ENCODE measurements around the gene DNASE2B. TPM values are rescaled to one million over a fixed set of nuclear protein-coding genes. Genes with fewer than 3 reads are reported as not detected.

DNASE2B gene, protein sequence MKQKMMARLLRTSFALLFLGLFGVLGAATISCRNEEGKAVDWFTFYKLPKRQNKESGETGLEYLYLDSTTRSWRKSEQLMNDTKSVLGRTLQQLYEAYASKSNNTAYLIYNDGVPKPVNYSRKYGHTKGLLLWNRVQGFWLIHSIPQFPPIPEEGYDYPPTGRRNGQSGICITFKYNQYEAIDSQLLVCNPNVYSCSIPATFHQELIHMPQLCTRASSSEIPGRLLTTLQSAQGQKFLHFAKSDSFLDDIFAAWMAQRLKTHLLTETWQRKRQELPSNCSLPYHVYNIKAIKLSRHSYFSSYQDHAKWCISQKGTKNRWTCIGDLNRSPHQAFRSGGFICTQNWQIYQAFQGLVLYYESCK
- total RNA-seq: not detected in 3 replicates

- no peaks in the 10 kb centered on the region for H3K36me3 Mint-ChIP-seq
- H3K4me3 Mint-ChIP-seq: no peak within 1 kb of the TSS
- no peaks in the 10 kb centered on the region for H3K27me3 Mint-ChIP-seq (ENCODE audit: low read depth)
- TF ChIP-seq CTCF (IDR thresholded peaks at IDR 0.05; ENCODE audit: unreplicated experiment): no peak
- H3K9me3 Mint-ChIP-seq: no peaks in the 10 kb centered on the region
- H3K27ac Mint-ChIP-seq: no peak within 1 kb of the TSS
- no peak for DNase-seq (ENCODE audit: low spot score in 2 of 2, unreplicated experiment in 2 of 2)
- H3K4me1 Mint-ChIP-seq: no peaks in the 10 kb centered on the region
Measured at GRCh38 chr1:84398175-84399155, at the start of gene DNASE2B. TSS of gene DNASE2B (plus strand) at chr1:84398484. CDS start at chr1:84398565, 81 bp downstream.

- no peaks in the 10 kb centered on the region for H3K27me3 Mint-ChIP-seq (ENCODE audit: low read depth)
- H3K4me3 Mint-ChIP-seq: no peak overlapping the region
- H3K36me3 Mint-ChIP-seq: no peaks in the 10 kb centered on the region
- TF ChIP-seq CTCF (IDR thresholded peaks at IDR 0.05; ENCODE audit: unreplicated experiment): no peak
- no peak overlapping the region for H3K27ac Mint-ChIP-seq
- no peaks in the 10 kb centered on the region for H3K9me3 Mint-ChIP-seq
- DNase-seq (ENCODE audit: low spot score in 2 of 2, unreplicated experiment in 2 of 2): no peak
- peaks cover 28% of the 10 kb centered on the region for H3K4me1 Mint-ChIP-seq
Measured at GRCh38 chr1:84348759-84349158, 49.5 kb upstream of the DNASE2B start.

GRCh38 chr1:84350104-84350503, 48.2 kb upstream of the DNASE2B start:
- Mint-ChIP-seq H3K27me3 (ENCODE audit: low read depth) (no peaks in the 10 kb centered on the region), H3K9me3 (no peaks in the 10 kb centered on the region), H3K4me1 (peaks cover 33% of the 10 kb centered on the region), H3K27ac (no peak overlapping the region), H3K36me3 (no peaks in the 10 kb centered on the region), H3K4me3 (no peak overlapping the region)
- TF ChIP-seq CTCF (IDR thresholded peaks at IDR 0.05; ENCODE audit: unreplicated experiment): no peak
- DNase-seq (ENCODE audit: low spot score in 2 of 2, unreplicated experiment in 2 of 2): no peak

DNA sequence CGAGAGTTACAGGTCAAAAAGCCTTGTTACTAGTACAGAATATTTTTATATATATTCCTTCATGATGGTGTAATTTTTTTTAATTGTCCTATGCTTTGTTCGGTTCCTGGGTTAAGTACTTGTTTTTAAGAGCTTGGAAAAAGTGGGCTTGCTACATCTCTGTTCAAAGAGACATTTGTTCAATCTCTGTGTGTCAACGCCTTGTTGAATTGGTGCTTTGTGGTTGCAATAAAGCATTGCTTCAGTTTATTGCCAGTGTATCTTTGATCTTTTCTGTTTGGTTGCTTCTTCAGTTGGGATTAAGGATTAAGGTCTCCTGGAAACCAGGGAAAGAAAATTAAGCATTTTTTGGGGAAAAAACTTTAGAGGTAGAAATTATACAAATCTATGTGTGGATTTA, 47.7 kb upstream of the DNASE2B start:
- peaks cover 33% of the 10 kb centered on the region for H3K4me1 Mint-ChIP-seq
- H3K9me3 Mint-ChIP-seq: no peaks in the 10 kb centered on the region
- H3K4me3 Mint-ChIP-seq: no peak overlapping the region
- no peak overlapping the region for H3K27ac Mint-ChIP-seq
- no peak for TF ChIP-seq CTCF (IDR thresholded peaks at IDR 0.05; ENCODE audit: unreplicated experiment)
- DNase-seq (ENCODE audit: low spot score in 2 of 2, unreplicated experiment in 2 of 2): no peak
- no peaks in the 10 kb centered on the region for H3K36me3 Mint-ChIP-seq
- H3K27me3 Mint-ChIP-seq (ENCODE audit: low read depth): no peaks in the 10 kb centered on the region

DNA sequence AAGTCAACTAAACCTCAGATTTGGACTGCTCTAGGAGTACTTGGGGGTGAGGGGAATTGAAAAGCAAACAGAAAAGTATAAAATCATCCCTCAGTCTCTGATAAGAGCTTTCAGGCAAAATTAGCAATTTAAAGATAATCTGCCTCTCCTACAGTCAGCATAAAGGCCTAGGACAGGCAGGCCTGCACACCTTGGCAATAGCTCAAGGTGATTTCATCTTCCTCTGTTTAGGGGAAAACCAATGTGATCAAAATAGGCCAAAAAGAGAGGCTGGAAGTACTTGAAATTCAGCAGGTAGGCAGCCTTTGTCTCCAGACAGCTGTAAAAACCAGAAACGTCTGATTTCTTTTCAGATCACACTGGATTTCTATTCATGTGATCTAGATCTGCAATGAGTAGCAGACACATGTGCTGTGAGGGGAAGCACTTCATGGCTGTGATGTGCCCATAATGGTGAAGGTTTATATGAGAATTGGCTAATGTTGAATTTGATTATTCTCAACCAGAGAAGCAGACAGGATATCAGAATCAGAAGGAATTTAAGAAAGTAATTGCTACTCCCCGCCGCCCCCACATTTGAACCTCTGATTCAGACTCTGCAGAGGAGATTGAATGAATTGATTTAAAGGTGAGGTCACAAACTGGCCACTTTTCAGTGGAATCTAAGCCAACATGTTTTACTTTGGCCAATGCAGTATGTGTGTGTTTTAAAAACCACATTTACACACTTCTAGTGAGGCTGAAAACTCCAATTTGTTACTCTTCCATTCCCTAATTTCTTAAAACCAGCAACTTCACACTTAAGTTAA, 45.8 kb upstream of the DNASE2B start:
- H3K27me3 Mint-ChIP-seq (ENCODE audit: low read depth): no peaks in the 10 kb centered on the region
- H3K36me3 Mint-ChIP-seq: no peaks in the 10 kb centered on the region
- no peak for DNase-seq (ENCODE audit: low spot score in 2 of 2, unreplicated experiment in 2 of 2)
- H3K9me3 Mint-ChIP-seq: no peaks in the 10 kb centered on the region
- H3K4me3 Mint-ChIP-seq: no peak overlapping the region
- H3K4me1 Mint-ChIP-seq: peaks cover 28% of the 10 kb centered on the region
- peak overlapping the region; percentile 13 for H3K27ac Mint-ChIP-seq
- TF ChIP-seq CTCF (IDR thresholded peaks at IDR 0.05; ENCODE audit: unreplicated experiment): no peak
